Measurements from ENCODE around the gene NCAM2. TPM values are rescaled to one million over a fixed set of nuclear protein-coding genes. Genes with fewer than 3 reads are reported as not detected.

NCAM2 gene
- total and polyA plus RNA-seq, 2 experiments from 2014 or later: 0.36 to 0.83 TPM

- no peaks in the 10 kb centered on the region for H3K27me3 ChIP-seq (ENCODE audit: insufficient read depth)
- TF ChIP-seq CTCF (conservative IDR thresholded peaks at IDR 0.05; ENCODE audit: low read depth in 2 of 2): no peak
- DNase-seq (ENCODE audit: low spot score) (no peak), ATAC-seq (no peak)
- Mint-ChIP-seq H3K27me3 (ENCODE audit: insufficient read depth, low read depth, poor library complexity) (no peaks in the 10 kb centered on the region), H3K36me3 (ENCODE audit: low read depth) (no peaks in the 10 kb centered on the region), H3K4me3 (no peak overlapping the region), H3K4me1 (peaks cover 16% of the 10 kb centered on the region; the same call in 2 of the 3 replicates), H3K9me3 (no peaks in the 10 kb centered on the region), H3K27ac (no peak overlapping the region)
- H3K79me2 ChIP-seq (replicated peaks; ENCODE audit: insufficient read depth): no peaks in the 10 kb centered on the region
- peaks cover 6% of the 10 kb centered on the region; the same call in 1 of the 2 replicates for H3K4me1 ChIP-seq (ENCODE audit: insufficient read depth)
- no peak overlapping the region for H3K4me3 ChIP-seq
- H3F3A ChIP-seq (replicated peaks; ENCODE audit: low read depth): no peaks in the 10 kb centered on the region
- no peak overlapping the region for H3K27ac ChIP-seq (ENCODE audit: low read depth)
- H2AFZ ChIP-seq: no peak overlapping the region
- H3K36me3 ChIP-seq (ENCODE audit: insufficient read depth): no peaks in the 10 kb centered on the region
- H3K4me2 ChIP-seq: no peak overlapping the region
- H4K20me1 ChIP-seq (replicated peaks; ENCODE audit: insufficient read depth): no peaks in the 10 kb centered on the region
- H3K9me2 ChIP-seq (ENCODE audit: insufficient read depth): no peaks in the 10 kb centered on the region
Measured at GRCh38 chr21:21064353-21064752, 66.1 kb downstream of the NCAM2 start.

DNA sequence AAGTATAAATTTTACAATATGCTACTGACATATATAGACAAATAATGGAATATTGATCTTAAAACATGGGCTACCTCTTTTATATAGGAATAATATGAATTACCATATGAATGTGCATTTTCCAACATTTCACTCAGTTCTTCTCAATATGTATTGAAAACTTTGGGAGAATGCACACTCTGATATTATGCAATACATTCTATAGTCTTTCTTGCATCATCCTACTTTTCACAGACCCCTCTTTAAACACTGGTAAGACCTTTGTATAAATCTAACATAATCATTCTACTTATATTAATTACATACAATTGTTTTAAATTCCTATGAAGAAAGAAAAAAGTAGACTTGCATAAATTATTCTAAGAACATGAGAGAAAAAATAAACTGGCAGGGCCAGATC, 69.2 kb downstream of the NCAM2 start:
- Histone ChIP-seq H2AFZ (no peak overlapping the region), H4K20me1 (replicated peaks; ENCODE audit: insufficient read depth) (no peaks in the 10 kb centered on the region), H3K4me1 (ENCODE audit: insufficient read depth) (peaks cover 6% of the 10 kb centered on the region; the same call in 1 of the 2 replicates), H3K79me2 (replicated peaks; ENCODE audit: insufficient read depth) (no peaks in the 10 kb centered on the region), H3K9me2 (ENCODE audit: insufficient read depth) (no peaks in the 10 kb centered on the region), H3K27ac (ENCODE audit: low read depth) (no peak overlapping the region), H3K4me3 (no peak overlapping the region), H3F3A (replicated peaks; ENCODE audit: low read depth) (no peaks in the 10 kb centered on the region), H3K36me3 (ENCODE audit: insufficient read depth) (no peaks in the 10 kb centered on the region), H3K27me3 (ENCODE audit: insufficient read depth) (no peaks in the 10 kb centered on the region), H3K4me2 (no peak overlapping the region)
- Mint-ChIP-seq H3K27me3 (ENCODE audit: insufficient read depth, low read depth, poor library complexity) (no peaks in the 10 kb centered on the region), H3K36me3 (ENCODE audit: low read depth) (no peaks in the 10 kb centered on the region), H3K27ac (no peak overlapping the region), H3K9me3 (no peaks in the 10 kb centered on the region), H3K4me1 (peaks cover 9% of the 10 kb centered on the region; the same call in 2 of the 3 replicates), H3K4me3 (no peak overlapping the region)
- ATAC-seq: no peak
- TF ChIP-seq ZNF114 (CRISPR knock-in tag; IDR thresholded peaks at IDR 0.05) (no peak), CREB1 (CRISPR knock-in tag; IDR thresholded peaks at IDR 0.05; ENCODE audit: low read depth) (no peak)
- no peak for DNase-seq (ENCODE audit: low spot score)

DNA sequence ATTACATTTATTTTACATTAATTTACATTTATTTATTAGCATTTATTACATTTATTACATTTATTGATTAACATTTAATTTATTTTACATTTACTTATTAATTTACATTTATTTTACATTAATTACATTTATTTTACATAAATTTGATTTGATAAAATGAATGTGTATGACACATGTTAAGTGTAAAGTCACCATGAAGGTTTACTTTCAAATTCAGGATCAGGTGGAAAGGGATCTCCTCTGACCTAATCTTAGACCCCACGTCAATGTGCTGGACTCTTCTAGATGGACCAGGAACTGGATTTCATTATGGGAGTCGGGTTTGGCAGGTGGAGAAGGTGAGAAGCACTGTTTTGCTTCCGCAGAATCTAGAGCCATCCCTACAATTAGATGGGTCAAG, 76.1 kb downstream of the NCAM2 start:
- Mint-ChIP-seq H3K4me1 (no peaks in the 10 kb centered on the region; the same call in 2 of the 3 replicates), H3K36me3 (ENCODE audit: low read depth) (no peaks in the 10 kb centered on the region), H3K4me3 (no peak overlapping the region), H3K27ac (no peak overlapping the region), H3K9me3 (no peaks in the 10 kb centered on the region; the same call in 2 of the 3 replicates), H3K27me3 (ENCODE audit: insufficient read depth, low read depth, poor library complexity) (no peaks in the 10 kb centered on the region)
- H3F3A ChIP-seq (replicated peaks; ENCODE audit: low read depth): no peaks in the 10 kb centered on the region
- H3K4me3 ChIP-seq: no peak overlapping the region
- H3K9me2 ChIP-seq (ENCODE audit: insufficient read depth): no peaks in the 10 kb centered on the region
- no peak overlapping the region for H2AFZ ChIP-seq
- TF ChIP-seq CREB1 (CRISPR knock-in tag; IDR thresholded peaks at IDR 0.05; ENCODE audit: low read depth) (no peak), ZNF331 (CRISPR knock-in tag; IDR thresholded peaks at IDR 0.05; ENCODE audit: low read depth) (no peak), CTCF (conservative IDR thresholded peaks at IDR 0.05; ENCODE audit: low read depth in 2 of 2) (no peak), POLR2AphosphoS5 (IDR thresholded peaks at IDR 0.05; ENCODE audit: low read depth) (no peak), NANOG (IDR thresholded peaks at IDR 0.05; ENCODE audit: borderline replicate concordance) (no peak), STAT1 (IDR thresholded peaks at IDR 0.05; ENCODE audit: unreplicated experiment) (no peak), EZH2phosphoT487 (IDR thresholded peaks at IDR 0.05; ENCODE audit: unreplicated experiment) (no peak), ZNF114 (CRISPR knock-in tag; IDR thresholded peaks at IDR 0.05) (no peak)
- TF ChIP-seq, protein P1, sequence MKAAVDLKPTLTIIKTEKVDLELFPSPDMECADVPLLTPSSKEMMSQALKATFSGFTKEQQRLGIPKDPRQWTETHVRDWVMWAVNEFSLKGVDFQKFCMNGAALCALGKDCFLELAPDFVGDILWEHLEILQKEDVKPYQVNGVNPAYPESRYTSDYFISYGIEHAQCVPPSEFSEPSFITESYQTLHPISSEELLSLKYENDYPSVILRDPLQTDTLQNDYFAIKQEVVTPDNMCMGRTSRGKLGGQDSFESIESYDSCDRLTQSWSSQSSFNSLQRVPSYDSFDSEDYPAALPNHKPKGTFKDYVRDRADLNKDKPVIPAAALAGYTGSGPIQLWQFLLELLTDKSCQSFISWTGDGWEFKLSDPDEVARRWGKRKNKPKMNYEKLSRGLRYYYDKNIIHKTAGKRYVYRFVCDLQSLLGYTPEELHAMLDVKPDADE (IDR thresholded peaks at IDR 0.05): no peak
- H3K4me1 ChIP-seq (ENCODE audit: insufficient read depth): peaks cover 5% of the 10 kb centered on the region; the same call in 1 of the 2 replicates
- DNase-seq (ENCODE audit: low spot score) (no peak), ATAC-seq (no peak)
- no peaks in the 10 kb centered on the region for H3K27me3 ChIP-seq (ENCODE audit: insufficient read depth)
- H3K36me3 ChIP-seq (ENCODE audit: insufficient read depth): no peaks in the 10 kb centered on the region
- no peaks in the 10 kb centered on the region for H3K79me2 ChIP-seq (replicated peaks; ENCODE audit: insufficient read depth)
- no peaks in the 10 kb centered on the region for H4K20me1 ChIP-seq (replicated peaks; ENCODE audit: insufficient read depth)
- H3K4me2 ChIP-seq: no peak overlapping the region
- no peak overlapping the region for H3K27ac ChIP-seq (ENCODE audit: low read depth)

All from GM23338 (cell line).